ENCODE measurements around the gene CYP39A1.

The CYP39A1 gene

GRCh38 chr6:46674410-46674809 is 21.8 kb upstream of the CYP39A1 start:
- no peak overlapping the region for H3K27ac ChIP-seq
- DNase-seq (ENCODE audit: low spot score): no peak
- ChIA-PET CTCF (interaction anchor here (0.5 to 0.8 kb wide), 2 partner anchors 19 to 118 kb away, joined by 3 read pairs; no protein-coding TSS in a partner anchor), POLR2A (ENCODE audit: low non-redundant PET) (no interaction called here)
- TF ChIP-seq CTCF (conservative IDR thresholded peaks at IDR 0.05; ENCODE audit: low read depth): no peak

GRCh38 chr6:46667377-46667776 is 14.8 kb upstream of the CYP39A1 start:
- DNase-seq (ENCODE audit: low spot score): no peak
- ChIA-PET CTCF (no interaction called here), POLR2A (ENCODE audit: low non-redundant PET) (no interaction called here)
- no peak overlapping the region for H3K27ac ChIP-seq
- no peak for TF ChIP-seq CTCF (conservative IDR thresholded peaks at IDR 0.05; ENCODE audit: low read depth)

- ChIA-PET POLR2A (ENCODE audit: low non-redundant PET) (no interaction called here), CTCF (no interaction called here)
- TF ChIP-seq CTCF (conservative IDR thresholded peaks at IDR 0.05; ENCODE audit: low read depth): no peak
- DNase-seq (ENCODE audit: low spot score): no peak
- H3K27ac ChIP-seq: no peak overlapping the region
Measured at GRCh38 chr6:46661483-46661882, 8.9 kb upstream of the CYP39A1 start.

- DNase-seq (ENCODE audit: low spot score): no peak
- POLR2A ChIA-PET (ENCODE audit: low non-redundant PET): no interaction called here
- TF ChIP-seq CTCF (conservative IDR thresholded peaks at IDR 0.05; ENCODE audit: low read depth): no peak
- CTCF ChIA-PET: interaction anchor here (0.9 kb wide), 1 partner anchor 20 kb away, joined by 4 read pairs; no protein-coding TSS in a partner anchor
- H3K27ac ChIP-seq: no peak overlapping the region
Measured at GRCh38 chr6:46657642-46658041, 5.0 kb upstream of the CYP39A1 start.

- TF ChIP-seq CTCF (conservative IDR thresholded peaks at IDR 0.05; ENCODE audit: low read depth): no peak
- H3K27ac ChIP-seq: no peak overlapping the region
- ChIA-PET CTCF (interaction anchor here (0.6 to 1.1 kb wide), 4 partner anchors 21 to 1645 kb away, joined by 3 to 4 read pairs (median 3); no protein-coding TSS in a partner anchor), POLR2A (ENCODE audit: low non-redundant PET) (no interaction called here)
- no peak for DNase-seq (ENCODE audit: low spot score)
Measured at GRCh38 chr6:46655803-46656202, 3.2 kb upstream of the CYP39A1 start.

- DNase-seq (ENCODE audit: low spot score): no peak
- no peak for TF ChIP-seq CTCF (conservative IDR thresholded peaks at IDR 0.05; ENCODE audit: low read depth)
- POLR2A ChIA-PET (ENCODE audit: low non-redundant PET): interaction anchor here (0.5 kb wide), 1 partner anchor 642 kb away, joined by 3 read pairs; no protein-coding TSS in a partner anchor
- peak overlapping the region; percentile 67 for H3K27ac ChIP-seq
- CTCF ChIA-PET: interaction anchor here (0.7 kb wide), 1 partner anchor 40 kb away, joined by 3 read pairs; no protein-coding TSS in a partner anchor
Measured at GRCh38 chr6:46653439-46654195, 999 bp upstream of the CYP39A1 start.

All from RWPE1 (cell line).